ENCODE measurements around the gene BTBD7. TPM values are rescaled to one million over a fixed set of nuclear protein-coding genes. Genes with fewer than 3 reads are reported as not detected.
"Not testable (repeated sequence)": the region's sequence is repeated elsewhere in the genome, so short reads cannot be mapped to it uniquely, and the experiment has no call there.

BTBD7 gene
- total RNA-seq, 1 donor from 2014 or later: 25.2 TPM

DNA sequence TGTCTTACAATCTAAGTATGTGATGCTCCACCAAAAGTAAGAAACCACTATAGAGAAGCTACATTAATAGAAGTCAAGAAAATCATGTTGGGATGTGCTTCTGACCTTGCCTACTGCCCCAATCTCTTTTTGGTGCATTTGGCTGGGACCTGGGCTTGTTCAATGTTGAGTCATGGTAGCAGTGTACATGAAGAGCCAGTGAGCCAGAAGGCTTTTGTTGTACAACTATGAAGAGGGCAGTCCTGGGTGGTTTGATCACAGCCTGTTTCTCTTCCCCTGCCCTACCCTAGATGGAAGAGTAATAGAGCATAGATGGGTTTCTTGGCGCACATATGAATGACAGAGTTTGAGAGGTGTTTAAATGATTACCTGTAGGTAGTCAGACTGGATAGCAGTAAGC is 69.4 kb downstream of the BTBD7 start:
- no peak for DNase-seq (ENCODE audit: low read depth)

- no peak for DNase-seq (ENCODE audit: low read depth)
These were observed 70.4 kb downstream of the BTBD7 start for GRCh38 chr14:93262446-93262845.

- no peak for DNase-seq (ENCODE audit: low read depth)
These were observed 83.6 kb downstream of the BTBD7 start for GRCh38 chr14:93249128-93249831.

GRCh38 chr14:93246534-93246933 is 86.3 kb downstream of the BTBD7 start:
- DNase-seq (ENCODE audit: low read depth): no peak

GRCh38 chr14:93245764-93246420 is 86.9 kb downstream of the BTBD7 start:
- DNase-seq (ENCODE audit: low read depth): no peak

DNA sequence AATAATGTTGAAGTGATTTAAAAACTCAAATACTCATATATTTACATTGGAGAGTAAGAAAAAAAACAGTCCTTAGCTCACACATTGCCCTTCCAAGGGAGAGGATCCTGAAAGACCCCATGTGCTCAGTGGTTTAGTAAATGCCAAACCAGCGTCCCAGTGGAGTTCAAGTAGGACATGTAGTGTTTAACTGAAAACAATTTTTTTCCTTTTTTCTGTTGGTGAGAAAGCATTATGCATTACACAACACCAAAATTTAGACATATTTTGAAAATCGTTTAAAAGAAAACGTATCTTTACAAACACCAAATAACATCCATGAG is 92.2 kb downstream of the BTBD7 start:
- DNase-seq (ENCODE audit: low read depth): no peak

GRCh38 chr14:93239869-93240677 is 92.8 kb downstream of the BTBD7 start:
- no peak for DNase-seq (ENCODE audit: low read depth)

GRCh38 chr14:93234798-93235197 is 98.0 kb downstream of the BTBD7 start:
- peak; percentile 24 for DNase-seq (ENCODE audit: low read depth)

GRCh38 chr14:93233078-93233477 is 99.8 kb downstream of the BTBD7 start:
- DNase-seq (ENCODE audit: low read depth): not testable (repeated sequence)

GRCh38 chr14:93232159-93232558 is 100.7 kb downstream of the BTBD7 start:
- no peak for DNase-seq (ENCODE audit: low read depth)

DNA sequence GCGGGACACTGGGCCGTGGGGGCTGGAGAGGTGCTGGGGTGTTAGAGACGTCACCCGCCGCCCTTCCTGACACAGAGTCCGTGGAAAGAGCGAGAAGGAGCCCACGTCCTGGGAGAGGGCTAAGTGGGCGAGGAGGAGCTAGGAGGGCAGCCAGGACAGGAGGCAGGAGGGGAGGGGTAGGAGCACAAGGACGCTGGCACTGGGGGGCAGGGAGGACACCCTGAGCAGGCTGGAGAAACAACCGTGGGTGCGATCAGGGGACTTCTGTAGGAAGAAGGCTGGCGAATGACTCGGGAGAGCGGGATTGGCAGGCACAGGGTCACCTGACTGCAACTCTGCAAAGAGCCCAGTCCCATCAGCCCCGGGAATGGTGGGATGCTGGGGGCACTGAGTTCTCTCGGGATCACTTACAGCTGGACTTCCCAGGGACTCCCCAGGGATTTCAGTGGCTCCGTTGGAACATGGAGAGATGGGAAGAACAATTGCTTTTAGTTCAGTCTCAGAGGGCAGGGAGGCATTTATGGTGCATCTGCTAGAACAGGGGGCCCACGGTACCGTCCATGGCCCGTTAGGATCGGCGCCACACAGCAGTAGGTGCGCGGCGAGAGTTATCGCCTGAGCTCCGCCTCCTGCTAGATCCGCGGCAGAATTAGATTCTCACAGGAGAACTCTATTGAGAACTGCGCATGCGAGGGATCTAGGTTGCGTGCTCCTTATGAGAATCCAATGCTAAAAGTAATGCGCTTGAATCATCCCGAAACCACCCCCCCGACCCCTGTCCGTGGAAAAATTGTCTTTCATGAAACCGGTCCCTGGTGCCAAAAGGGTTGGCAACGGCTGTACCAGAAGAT is 101.5 kb downstream of the BTBD7 start:
- DNase-seq (ENCODE audit: low read depth): peak; percentile 48

GRCh38 chr14:93230539-93230938 is 102.3 kb downstream of the BTBD7 start:
- no peak for DNase-seq (ENCODE audit: low read depth)

DNA sequence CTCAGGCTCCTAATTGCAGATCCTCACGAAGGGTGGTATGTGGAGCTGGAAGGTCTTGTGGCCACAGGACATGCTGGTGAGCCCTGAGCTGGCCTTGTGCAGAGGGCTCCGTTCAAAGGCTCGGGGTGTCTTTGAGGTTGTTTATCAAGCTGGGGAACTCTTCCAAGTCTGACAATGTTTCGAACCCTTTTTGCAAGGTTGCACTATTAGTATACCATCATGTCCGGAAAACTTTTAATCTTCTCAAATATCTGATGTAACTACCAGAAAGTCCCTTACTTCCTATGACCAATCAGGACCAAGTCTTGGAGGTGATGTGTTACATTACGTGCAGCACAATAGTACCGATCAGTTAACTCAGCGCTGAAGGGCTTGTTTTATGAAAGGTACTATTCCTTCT is 104.3 kb downstream of the BTBD7 start:
- no peak for DNase-seq (ENCODE audit: low read depth)

- no peak for DNase-seq (ENCODE audit: low read depth)
These were observed 109.3 kb downstream of the BTBD7 start for GRCh38 chr14:93223565-93223964.

DNA sequence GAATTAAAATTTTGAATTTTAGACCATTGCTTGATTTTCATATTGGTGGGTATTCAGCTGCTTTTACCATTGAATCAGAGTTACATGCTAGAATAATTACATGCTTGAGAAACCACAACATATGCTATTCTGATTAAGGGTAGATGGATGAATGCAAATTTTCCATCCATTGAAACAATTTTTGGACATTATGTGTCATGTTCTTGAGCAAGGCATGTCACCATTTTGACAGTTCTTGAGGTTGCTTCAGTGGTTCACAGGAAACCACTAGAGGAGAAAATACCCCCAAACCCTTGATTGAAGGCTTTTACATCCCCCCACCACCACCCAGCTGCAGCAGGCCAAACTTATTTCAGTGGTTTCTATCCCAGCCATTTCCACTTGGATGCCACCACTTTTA is 112.3 kb downstream of the BTBD7 start:
- DNase-seq (ENCODE audit: low read depth): no peak

DNA sequence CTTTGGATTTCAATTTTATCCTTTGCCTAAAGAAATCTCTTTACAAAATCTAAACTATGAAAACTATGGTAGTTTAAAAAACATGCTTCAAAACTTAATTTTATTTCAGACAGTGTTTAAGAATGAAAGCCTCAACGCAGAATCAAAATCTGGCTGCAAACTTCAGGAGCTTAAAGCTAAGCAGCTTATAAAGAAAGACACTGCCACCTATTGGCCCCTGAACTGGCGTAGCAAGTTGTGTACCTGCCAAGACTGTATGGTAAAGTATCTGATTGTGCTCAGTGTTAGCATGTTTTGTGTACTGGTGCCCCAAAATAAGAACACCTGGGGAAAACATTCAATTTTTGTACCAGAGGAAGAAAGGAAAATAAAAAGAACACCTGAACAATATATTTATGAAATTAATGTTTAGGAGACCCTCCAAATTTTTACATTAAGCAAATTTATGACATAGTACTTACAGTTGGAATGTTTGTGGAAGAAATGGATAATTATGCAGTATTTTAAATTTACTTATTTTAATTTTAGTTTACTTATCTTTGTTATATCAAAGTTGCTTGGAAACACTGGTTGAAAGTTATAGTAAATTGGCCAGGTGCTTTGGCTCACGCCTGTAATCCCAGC is 113.6 kb downstream of the BTBD7 start:
- peak; percentile 38 for DNase-seq (ENCODE audit: low read depth)

DNA sequence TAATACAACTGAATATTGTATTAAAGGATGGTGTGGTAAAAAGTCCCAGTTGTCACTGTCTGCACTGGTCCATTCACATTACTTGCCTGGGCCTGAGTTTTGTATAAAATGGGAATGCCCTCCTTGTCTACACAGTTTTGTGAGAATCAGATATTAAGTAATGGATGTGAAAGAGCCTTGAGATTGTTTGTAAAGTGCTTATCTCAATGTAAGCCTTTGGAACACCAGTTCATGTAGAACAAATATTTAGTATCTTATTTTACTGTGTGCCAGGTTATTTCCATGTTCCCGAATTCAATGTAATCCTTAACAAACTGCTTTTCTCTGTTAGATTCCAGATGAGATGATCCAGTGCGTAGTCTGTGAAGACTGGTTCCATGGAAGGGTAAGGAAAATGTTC is 118.2 kb downstream of the BTBD7 start:
- no peak for DNase-seq (ENCODE audit: low read depth)

DNA sequence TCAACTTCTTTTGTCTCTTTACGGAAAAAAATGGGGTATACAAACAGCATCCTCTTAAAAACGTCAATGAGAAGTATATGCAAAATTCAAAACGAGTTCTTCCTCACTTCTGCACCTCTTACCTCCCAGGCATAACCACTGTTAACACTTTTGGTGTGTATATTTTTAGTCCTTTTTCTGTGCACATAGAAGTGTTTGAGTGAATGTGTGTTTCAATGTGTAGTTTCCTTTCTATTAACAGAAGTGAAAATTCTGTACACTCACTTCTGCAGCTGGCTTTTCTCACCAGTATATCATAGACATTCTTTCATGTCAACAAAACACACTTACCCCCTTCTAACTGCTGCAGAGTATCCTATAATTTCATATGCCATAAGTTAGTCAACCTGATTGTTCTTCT is 120.4 kb downstream of the BTBD7 start:
- no peak for DNase-seq (ENCODE audit: low read depth)

DNA sequence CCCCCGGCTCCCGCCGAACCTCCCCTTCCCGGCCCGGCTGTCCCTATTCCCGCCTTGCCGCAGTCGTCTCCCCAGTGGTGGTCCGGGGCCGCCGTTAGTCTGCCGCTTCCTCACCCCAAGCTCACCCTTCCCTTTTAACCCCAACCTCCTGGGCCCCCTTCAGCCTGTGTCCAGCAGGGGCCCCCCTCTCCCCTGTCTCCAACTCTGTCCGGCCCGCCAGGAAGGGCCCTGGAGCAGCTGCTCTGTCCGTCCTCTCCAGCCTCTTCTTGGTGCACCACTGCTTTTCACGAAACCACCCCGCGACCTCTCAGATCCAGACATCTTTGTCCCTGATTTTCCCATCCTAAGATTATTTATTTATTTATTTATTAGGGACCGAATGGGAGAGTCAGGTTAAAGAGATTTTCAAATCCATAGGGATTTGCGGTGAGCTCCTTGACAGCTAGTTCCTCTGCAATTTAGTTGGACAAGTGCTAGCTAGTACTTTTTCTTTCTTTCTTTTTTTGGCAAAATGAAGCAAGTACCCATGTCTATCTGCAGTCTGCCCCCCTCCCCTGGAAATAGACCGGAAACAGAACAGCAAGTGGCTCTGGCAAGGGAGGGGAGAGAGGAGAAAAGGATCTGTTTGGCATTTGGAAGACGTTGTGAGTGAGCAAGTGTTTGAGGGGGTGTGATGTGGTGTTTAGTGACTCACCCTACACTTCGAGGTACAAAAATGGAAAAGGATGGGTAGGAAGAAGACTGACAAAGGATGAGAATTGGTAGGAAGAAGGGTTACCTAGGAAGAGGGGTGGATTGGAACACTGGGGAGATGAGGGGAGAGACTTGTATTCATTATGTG is 125.1 kb downstream of the BTBD7 start:
- peak; percentile 84 for DNase-seq (ENCODE audit: low read depth)
